ENCODE results near the gene ZBED5.

DNA sequence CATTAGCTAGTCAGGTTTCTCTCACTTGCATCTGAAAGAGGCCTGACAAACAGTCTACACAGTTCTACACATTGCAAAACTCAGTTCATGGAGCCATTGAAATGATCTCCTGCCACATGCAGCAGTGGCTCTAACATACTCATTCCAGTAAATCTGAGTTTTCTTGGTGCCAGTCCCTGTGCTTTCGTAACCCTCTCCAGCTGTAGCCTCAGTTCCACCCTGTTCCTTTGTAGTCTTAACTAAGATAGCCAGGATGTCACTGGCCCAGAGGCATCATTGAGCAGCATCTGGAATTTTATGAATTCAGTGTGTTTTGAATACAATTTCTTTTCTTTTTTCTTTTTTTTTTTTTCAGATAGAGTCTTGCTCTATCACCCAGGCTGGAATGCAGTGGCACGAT lies 37.4 kb upstream of the ZBED5 start:
- TF ChIP-seq, protein P1, sequence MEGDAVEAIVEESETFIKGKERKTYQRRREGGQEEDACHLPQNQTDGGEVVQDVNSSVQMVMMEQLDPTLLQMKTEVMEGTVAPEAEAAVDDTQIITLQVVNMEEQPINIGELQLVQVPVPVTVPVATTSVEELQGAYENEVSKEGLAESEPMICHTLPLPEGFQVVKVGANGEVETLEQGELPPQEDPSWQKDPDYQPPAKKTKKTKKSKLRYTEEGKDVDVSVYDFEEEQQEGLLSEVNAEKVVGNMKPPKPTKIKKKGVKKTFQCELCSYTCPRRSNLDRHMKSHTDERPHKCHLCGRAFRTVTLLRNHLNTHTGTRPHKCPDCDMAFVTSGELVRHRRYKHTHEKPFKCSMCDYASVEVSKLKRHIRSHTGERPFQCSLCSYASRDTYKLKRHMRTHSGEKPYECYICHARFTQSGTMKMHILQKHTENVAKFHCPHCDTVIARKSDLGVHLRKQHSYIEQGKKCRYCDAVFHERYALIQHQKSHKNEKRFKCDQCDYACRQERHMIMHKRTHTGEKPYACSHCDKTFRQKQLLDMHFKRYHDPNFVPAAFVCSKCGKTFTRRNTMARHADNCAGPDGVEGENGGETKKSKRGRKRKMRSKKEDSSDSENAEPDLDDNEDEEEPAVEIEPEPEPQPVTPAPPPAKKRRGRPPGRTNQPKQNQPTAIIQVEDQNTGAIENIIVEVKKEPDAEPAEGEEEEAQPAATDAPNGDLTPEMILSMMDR (IDR thresholded peaks at IDR 0.05), result no peak
- TF ChIP-seq POLR2AphosphoS5 (IDR thresholded peaks at IDR 0.05), result no peak
- no peak for TF ChIP-seq POLR2A (IDR thresholded peaks at IDR 0.05; ENCODE audit: low read depth)
